ENCODE data around the gene MLIP.

DNA sequence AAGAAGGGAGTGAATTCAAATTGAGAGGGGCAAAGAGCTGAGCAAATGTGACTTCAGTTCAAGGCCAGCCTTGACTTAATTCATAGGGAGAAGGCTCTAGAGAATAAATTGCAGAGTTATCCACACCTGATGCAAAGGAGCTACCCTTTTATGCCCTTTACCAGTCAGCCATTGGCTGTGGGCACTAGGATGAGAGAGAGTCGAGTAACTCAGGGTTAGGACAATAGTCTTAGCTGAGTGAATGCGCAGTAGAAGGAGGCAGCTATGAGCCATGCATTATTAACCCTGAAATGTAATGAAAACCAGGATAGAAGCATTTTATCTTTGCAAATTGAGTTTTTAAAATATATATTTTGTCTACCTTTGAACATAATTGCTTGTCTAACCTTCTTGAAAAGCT lies 134.0 kb downstream of the MLIP start:
- TF ChIP-seq, protein P1, sequence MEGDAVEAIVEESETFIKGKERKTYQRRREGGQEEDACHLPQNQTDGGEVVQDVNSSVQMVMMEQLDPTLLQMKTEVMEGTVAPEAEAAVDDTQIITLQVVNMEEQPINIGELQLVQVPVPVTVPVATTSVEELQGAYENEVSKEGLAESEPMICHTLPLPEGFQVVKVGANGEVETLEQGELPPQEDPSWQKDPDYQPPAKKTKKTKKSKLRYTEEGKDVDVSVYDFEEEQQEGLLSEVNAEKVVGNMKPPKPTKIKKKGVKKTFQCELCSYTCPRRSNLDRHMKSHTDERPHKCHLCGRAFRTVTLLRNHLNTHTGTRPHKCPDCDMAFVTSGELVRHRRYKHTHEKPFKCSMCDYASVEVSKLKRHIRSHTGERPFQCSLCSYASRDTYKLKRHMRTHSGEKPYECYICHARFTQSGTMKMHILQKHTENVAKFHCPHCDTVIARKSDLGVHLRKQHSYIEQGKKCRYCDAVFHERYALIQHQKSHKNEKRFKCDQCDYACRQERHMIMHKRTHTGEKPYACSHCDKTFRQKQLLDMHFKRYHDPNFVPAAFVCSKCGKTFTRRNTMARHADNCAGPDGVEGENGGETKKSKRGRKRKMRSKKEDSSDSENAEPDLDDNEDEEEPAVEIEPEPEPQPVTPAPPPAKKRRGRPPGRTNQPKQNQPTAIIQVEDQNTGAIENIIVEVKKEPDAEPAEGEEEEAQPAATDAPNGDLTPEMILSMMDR (IDR thresholded peaks at IDR 0.05; ENCODE audit: insufficient read depth, low read length): no peak
- TF ChIP-seq, protein P2, sequence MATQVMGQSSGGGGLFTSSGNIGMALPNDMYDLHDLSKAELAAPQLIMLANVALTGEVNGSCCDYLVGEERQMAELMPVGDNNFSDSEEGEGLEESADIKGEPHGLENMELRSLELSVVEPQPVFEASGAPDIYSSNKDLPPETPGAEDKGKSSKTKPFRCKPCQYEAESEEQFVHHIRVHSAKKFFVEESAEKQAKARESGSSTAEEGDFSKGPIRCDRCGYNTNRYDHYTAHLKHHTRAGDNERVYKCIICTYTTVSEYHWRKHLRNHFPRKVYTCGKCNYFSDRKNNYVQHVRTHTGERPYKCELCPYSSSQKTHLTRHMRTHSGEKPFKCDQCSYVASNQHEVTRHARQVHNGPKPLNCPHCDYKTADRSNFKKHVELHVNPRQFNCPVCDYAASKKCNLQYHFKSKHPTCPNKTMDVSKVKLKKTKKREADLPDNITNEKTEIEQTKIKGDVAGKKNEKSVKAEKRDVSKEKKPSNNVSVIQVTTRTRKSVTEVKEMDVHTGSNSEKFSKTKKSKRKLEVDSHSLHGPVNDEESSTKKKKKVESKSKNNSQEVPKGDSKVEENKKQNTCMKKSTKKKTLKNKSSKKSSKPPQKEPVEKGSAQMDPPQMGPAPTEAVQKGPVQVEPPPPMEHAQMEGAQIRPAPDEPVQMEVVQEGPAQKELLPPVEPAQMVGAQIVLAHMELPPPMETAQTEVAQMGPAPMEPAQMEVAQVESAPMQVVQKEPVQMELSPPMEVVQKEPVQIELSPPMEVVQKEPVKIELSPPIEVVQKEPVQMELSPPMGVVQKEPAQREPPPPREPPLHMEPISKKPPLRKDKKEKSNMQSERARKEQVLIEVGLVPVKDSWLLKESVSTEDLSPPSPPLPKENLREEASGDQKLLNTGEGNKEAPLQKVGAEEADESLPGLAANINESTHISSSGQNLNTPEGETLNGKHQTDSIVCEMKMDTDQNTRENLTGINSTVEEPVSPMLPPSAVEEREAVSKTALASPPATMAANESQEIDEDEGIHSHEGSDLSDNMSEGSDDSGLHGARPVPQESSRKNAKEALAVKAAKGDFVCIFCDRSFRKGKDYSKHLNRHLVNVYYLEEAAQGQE (IDR thresholded peaks at IDR 0.05; ENCODE audit: insufficient replicate concordance, low read depth): no peak
- no peak for TF ChIP-seq POLR2AphosphoS5 (IDR thresholded peaks at IDR 0.05; ENCODE audit: low read depth)
- TF ChIP-seq SPI1 (IDR thresholded peaks at IDR 0.05; ENCODE audit: borderline replicate concordance, low read depth): no peak
